HEK293 (cell line): ENCODE results near the gene TSC22D3.

Experiments used
- CTCF ChIA-PET: fragments of 350-600 bp; formaldehyde crosslinking; extraction: SDS; loops from one replicate; lab custom pipeline; 2021; ENCODE audit warnings: antibody characterized with exemption; lab: Yijun Ruan, JAX
- POLR2A ChIA-PET: fragments of 300-600 bp; formaldehyde crosslinking; extraction: SDS; loops from one replicate; lab custom pipeline; 2020; ENCODE audit warnings: antibody characterized with exemption, inconsistent platforms; lab: Yijun Ruan, JAX
- H3K27ac ChIP-seq: fragments of 200-500 bp; sonication (Bioruptor generic); 2 replicates; pipeline ENCODE4 v1.5.1; 2014; ENCODE audit warnings: low read depth, low read length, control low read depth, inconsistent platforms; ENCODE audit errors: extremely low read depth
- H3K36me3 ChIP-seq, 2 experiments: fragments of 200-500 bp in 1 of 2; sonication (Bioruptor generic) in 1 of 2; 1 replicate in 1 of 2; 2 replicates in 1 of 2; pipeline ENCODE4 v1.5.1; 2014 to 2017; ENCODE audit warnings: inconsistent platforms in 2 of 2, low read length in 2 of 2; ENCODE audit not compliant: control insufficient read depth in 2 of 2, insufficient read depth in 1 of 2
- H3K4me1 ChIP-seq: fragments of 200-500 bp; sonication (Bioruptor generic); 2 replicates; pipeline ENCODE4 v1.5.1; 2014; ENCODE audit warnings: mild to moderate bottlenecking, low read length, inconsistent platforms; ENCODE audit not compliant: control insufficient read depth, insufficient read depth
- H3K4me3 ChIP-seq: 2 replicates; pipeline ENCODE4 v1.5.1; 2011; ENCODE audit warnings: low read depth, mild to moderate bottlenecking, control low read depth, low read length, moderate library complexity
- H3K9me3 ChIP-seq: fragments of 200-500 bp; sonication (Bioruptor generic); 2 replicates; pipeline ENCODE4 v1.5.1; 2014; ENCODE audit warnings: low read depth, low read length, inconsistent platforms; ENCODE audit not compliant: control insufficient read depth, insufficient read depth
- AEBP2 ChIP-seq: fragments of 450-650 bp; formaldehyde crosslinking; IDR thresholded peaks from 2 replicates; pipeline ENCODE4 v1.5.1; 2016; ENCODE audit warnings: missing biosample characterization, missing genetic modification characterization, borderline replicate concordance
- BCL11A ChIP-seq: fragments of 450-650 bp; formaldehyde crosslinking; IDR thresholded peaks from 2 replicates; pipeline ENCODE4 v1.5.1; 2016; ENCODE audit warnings: low read depth, missing biosample characterization, missing genetic modification characterization
- FEZF1 ChIP-seq: fragments of 450-650 bp; formaldehyde crosslinking; IDR thresholded peaks from 2 replicates; pipeline ENCODE4 v1.5.1; 2016; ENCODE audit warnings: missing biosample characterization, missing genetic modification characterization
- SP2 ChIP-seq: fragments of 450-650 bp; formaldehyde crosslinking; IDR thresholded peaks from 2 replicates; pipeline ENCODE4 v1.5.1; 2016; ENCODE audit warnings: missing biosample characterization, missing genetic modification characterization
- TRIM28 ChIP-seq: IDR thresholded peaks from 2 replicates; pipeline ENCODE4 v1.6.1; 2011; ENCODE audit warnings: low read length, control low read depth, borderline replicate concordance
- ZBTB17 ChIP-seq: fragments of 450-650 bp; formaldehyde crosslinking; IDR thresholded peaks from 2 replicates; pipeline ENCODE4 v1.5.1; 2016; ENCODE audit warnings: missing biosample characterization, missing genetic modification characterization
- ZBTB26 ChIP-seq: fragments of 450-650 bp; formaldehyde crosslinking; optimal IDR thresholded peaks from 2 replicates; pipeline ENCODE3; 2016; ENCODE audit warnings: missing biosample characterization, mild to moderate bottlenecking, missing genetic modification characterization
- ZBTB7A ChIP-seq: fragments of 450-650 bp; formaldehyde crosslinking; IDR thresholded peaks from 2 replicates; pipeline ENCODE4 v1.5.1; 2016; ENCODE audit warnings: low read depth, missing biosample characterization, missing genetic modification characterization
- ZNF16 ChIP-seq: fragments of 450-650 bp; formaldehyde crosslinking; IDR thresholded peaks from 2 replicates; pipeline ENCODE4 v1.5.1; 2016; ENCODE audit warnings: low read depth, missing biosample characterization, missing genetic modification characterization
- ZNF169 ChIP-seq: fragments of 450-650 bp; formaldehyde crosslinking; IDR thresholded peaks from 2 replicates; pipeline ENCODE4 v1.5.1; 2016; ENCODE audit warnings: missing biosample characterization, missing genetic modification characterization
- ZNF174 ChIP-seq: fragments of 450-650 bp; formaldehyde crosslinking; IDR thresholded peaks from 2 replicates; pipeline ENCODE4 v1.5.0; 2017; ENCODE audit warnings: missing biosample characterization, mild to moderate bottlenecking, missing genetic modification characterization
- ZNF398 ChIP-seq: fragments of 450-650 bp; formaldehyde crosslinking; IDR thresholded peaks from 2 replicates; pipeline ENCODE4 v1.5.1; 2017; ENCODE audit warnings: missing biosample characterization, missing genetic modification characterization
- ZNF423 ChIP-seq: fragments of 450-650 bp; formaldehyde crosslinking; IDR thresholded peaks from 2 replicates; pipeline ENCODE4 v1.5.1; 2016; ENCODE audit warnings: missing biosample characterization, missing genetic modification characterization
- ZNF529 ChIP-seq: fragments of 450-650 bp; formaldehyde crosslinking; IDR thresholded peaks from 2 replicates; pipeline ENCODE4 v1.5.1; 2017; ENCODE audit warnings: missing genetic modification characterization, missing biosample characterization; ENCODE audit not compliant: insufficient replicate concordance
- ZNF585B ChIP-seq: fragments of 450-650 bp; formaldehyde crosslinking; IDR thresholded peaks from 2 replicates; pipeline ENCODE4 v1.5.1; 2016; ENCODE audit warnings: missing biosample characterization, missing genetic modification characterization
- ZNF645 ChIP-seq: fragments of 450-650 bp; formaldehyde crosslinking; IDR thresholded peaks from 2 replicates; pipeline ENCODE4; 2016; ENCODE audit warnings: missing biosample characterization, missing genetic modification characterization
- TF ChIP-seq, protein P1 (sequence below): fragments of 450-650 bp; formaldehyde crosslinking; conservative IDR thresholded peaks from 2 replicates; pipeline ENCODE4 v1.5.1; 2016; ENCODE audit warnings: low read depth, missing biosample characterization, missing genetic modification characterization

Gene TSC22D3

GRCh38 chrX:107684956-107685385 lies 90.6 kb downstream of the TSC22D3 start:
- CTCF ChIA-PET = interaction anchor here (0.7 to 1.4 kb wide), 3 partner anchors 8 to 150 kb away, joined by 3 to 5 read pairs (median 3); no protein-coding TSS in a partner anchor
- POLR2A ChIA-PET = interaction anchor here (0.5 to 1.0 kb wide), 2 partner anchors 11 to 32 kb away, joined by 4 to 9 read pairs; no protein-coding TSS in a partner anchor
- H3K27ac ChIP-seq = 0 out of 2 replicates have a peak overlapping the region, but pooled peaks have one; percentile 55

GRCh38 chrX:107683931-107684330 lies 91.7 kb downstream of the TSC22D3 start:
- ChIA-PET CTCF (interaction anchor here (2.5 kb wide), 1 partner anchor 11 kb away, joined by 9 read pairs; no protein-coding TSS in a partner anchor), POLR2A (no interaction called here)
- H3K4me3 ChIP-seq = no peak overlapping the region
- TF ChIP-seq ZNF529 (tag by site-specific recombination) (no peak), BCL11A (tag by site-specific recombination) (no peak), ZBTB7A (tag by site-specific recombination) (no peak), ZNF645 (tag by site-specific recombination) (no peak), ZNF16 (tag by site-specific recombination) (no peak)
- TF ChIP-seq, protein P1, sequence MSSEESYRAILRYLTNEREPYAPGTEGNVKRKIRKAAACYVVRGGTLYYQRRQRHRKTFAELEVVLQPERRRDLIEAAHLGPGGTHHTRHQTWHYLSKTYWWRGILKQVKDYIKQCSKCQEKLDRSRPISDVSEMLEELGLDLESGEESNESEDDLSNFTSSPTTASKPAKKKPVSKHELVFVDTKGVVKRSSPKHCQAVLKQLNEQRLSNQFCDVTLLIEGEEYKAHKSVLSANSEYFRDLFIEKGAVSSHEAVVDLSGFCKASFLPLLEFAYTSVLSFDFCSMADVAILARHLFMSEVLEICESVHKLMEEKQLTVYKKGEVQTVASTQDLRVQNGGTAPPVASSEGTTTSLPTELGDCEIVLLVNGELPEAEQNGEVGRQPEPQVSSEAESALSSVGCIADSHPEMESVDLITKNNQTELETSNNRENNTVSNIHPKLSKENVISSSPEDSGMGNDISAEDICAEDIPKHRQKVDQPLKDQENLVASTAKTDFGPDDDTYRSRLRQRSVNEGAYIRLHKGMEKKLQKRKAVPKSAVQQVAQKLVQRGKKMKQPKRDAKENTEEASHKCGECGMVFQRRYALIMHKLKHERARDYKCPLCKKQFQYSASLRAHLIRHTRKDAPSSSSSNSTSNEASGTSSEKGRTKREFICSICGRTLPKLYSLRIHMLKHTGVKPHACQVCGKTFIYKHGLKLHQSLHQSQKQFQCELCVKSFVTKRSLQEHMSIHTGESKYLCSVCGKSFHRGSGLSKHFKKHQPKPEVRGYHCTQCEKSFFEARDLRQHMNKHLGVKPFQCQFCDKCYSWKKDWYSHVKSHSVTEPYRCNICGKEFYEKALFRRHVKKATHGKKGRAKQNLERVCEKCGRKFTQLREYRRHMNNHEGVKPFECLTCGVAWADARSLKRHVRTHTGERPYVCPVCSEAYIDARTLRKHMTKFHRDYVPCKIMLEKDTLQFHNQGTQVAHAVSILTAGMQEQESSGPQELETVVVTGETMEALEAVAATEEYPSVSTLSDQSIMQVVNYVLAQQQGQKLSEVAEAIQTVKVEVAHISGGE (tag by site-specific recombination) = no peak
- H3K36me3 ChIP-seq = no peaks in the 10 kb centered on the region
- H3K27ac ChIP-seq = no peak overlapping the region; the same call in 1 of the 2 replicates
- no peaks in the 10 kb centered on the region for H3K9me3 ChIP-seq
- H3K4me1 ChIP-seq = peaks cover 2% of the 10 kb centered on the region; the same call in 1 of the 2 replicates

More at GRCh38 chrX:107684956-107685385, 90.6 kb downstream of the TSC22D3 start:
- no peaks in the 10 kb centered on the region for H3K9me3 ChIP-seq
- H3K36me3 ChIP-seq = no peaks in the 10 kb centered on the region
- TF ChIP-seq FEZF1 (tag by site-specific recombination) = peak; percentile 76
- TF ChIP-seq TRIM28 = peak; percentile 56
- peak; percentile 27 for TF ChIP-seq SP2 (tag by site-specific recombination)
- no peak for TF ChIP-seq ZNF169 (tag by site-specific recombination)
- TF ChIP-seq ZNF423 (tag by site-specific recombination) = no peak
- peaks cover 2% of the 10 kb centered on the region; the same call in 1 of the 2 replicates for H3K4me1 ChIP-seq
- no peak overlapping the region for H3K4me3 ChIP-seq

- Histone ChIP-seq H3K36me3 (no peaks in the 10 kb centered on the region), H3K9me3 (no peaks in the 10 kb centered on the region), H3K4me3 (no peak overlapping the region), H3K4me1 (peaks cover 2% of the 10 kb centered on the region; the same call in 1 of the 2 replicates), H3K27ac (no peak overlapping the region)
- peak; percentile 55; the same call in 1 of the 2 replicates for TF ChIP-seq TRIM28
- no peak for TF ChIP-seq ZNF585B (tag by site-specific recombination)
- peak; percentile 88 for TF ChIP-seq ZBTB17 (tag by site-specific recombination)
- no peak for TF ChIP-seq AEBP2 (tag by site-specific recombination)
- no peak for TF ChIP-seq ZNF174 (tag by site-specific recombination)
- TF ChIP-seq ZBTB26 (tag by site-specific recombination) = no peak
- TF ChIP-seq ZNF398 (tag by site-specific recombination) = peak; percentile 79
- ChIA-PET CTCF (interaction anchor here (0.5 to 2.5 kb wide), 3 partner anchors 10 to 53 kb away, joined by 3 to 9 read pairs (median 4); no protein-coding TSS in a partner anchor), POLR2A (no interaction called here)
Measured at GRCh38 chrX:107683124-107683895, 92.3 kb downstream of the TSC22D3 start.
